ENCODE results near the gene IPCEF1.

Gene IPCEF1

GRCh38 chr6:154243793-154244750, 112.5 kb downstream of the IPCEF1 start:
- peak; percentile 44 for DNase-seq

- DNase-seq, result no peak
These were observed 113.8 kb downstream of the IPCEF1 start for GRCh38 chr6:154242617-154243357.

GRCh38 chr6:154241581-154241980, 115.0 kb downstream of the IPCEF1 start:
- DNase-seq, result no peak

- peak; percentile 39 for DNase-seq
These were observed 115.5 kb downstream of the IPCEF1 start for GRCh38 chr6:154241061-154241460.

GRCh38 chr6:154239392-154239791, 117.2 kb downstream of the IPCEF1 start:
- peak; percentile 36 for DNase-seq

GRCh38 chr6:154238831-154239230, 117.8 kb downstream of the IPCEF1 start:
- DNase-seq, result no peak

- no peak for DNase-seq
These were observed 119.8 kb downstream of the IPCEF1 start for GRCh38 chr6:154236646-154237301.

GRCh38 chr6:154234019-154234772, 122.4 kb downstream of the IPCEF1 start:
- DNase-seq, result no peak

- DNase-seq, result no peak
These were observed 123.2 kb downstream of the IPCEF1 start for GRCh38 chr6:154233383-154233782.

GRCh38 chr6:154232013-154232910, 124.3 kb downstream of the IPCEF1 start:
- DNase-seq, result peak; percentile 43

- peak; percentile 30 for DNase-seq
These were observed 125.5 kb downstream of the IPCEF1 start for GRCh38 chr6:154230910-154231595.

GRCh38 chr6:154230393-154230792, 126.2 kb downstream of the IPCEF1 start:
- DNase-seq, result no peak

GRCh38 chr6:154229786-154230185, 126.8 kb downstream of the IPCEF1 start:
- DNase-seq, result peak; percentile 68

GRCh38 chr6:154228521-154228905, 128.1 kb downstream of the IPCEF1 start:
- no peak for DNase-seq

GRCh38 chr6:154227862-154228520, 128.6 kb downstream of the IPCEF1 start:
- DNase-seq, result no peak

- no peak for DNase-seq
These were observed 130.1 kb downstream of the IPCEF1 start for GRCh38 chr6:154226461-154226860.

- no peak for DNase-seq
These were observed 133.3 kb downstream of the IPCEF1 start for GRCh38 chr6:154223296-154223695.

- DNase-seq, result no peak
These were observed 133.9 kb downstream of the IPCEF1 start for GRCh38 chr6:154222716-154223115.

- no peak for DNase-seq
These were observed 137.4 kb downstream of the IPCEF1 start for GRCh38 chr6:154219250-154219649.

- no peak for DNase-seq
These were observed 137.8 kb downstream of the IPCEF1 start for GRCh38 chr6:154218787-154219186.

All from CD4-positive, alpha-beta T cell treated with Interleukin-17A for 1 hour (primary cell).